ENCODE data around the gene NRXN3.

GRCh38 chr14:78356391-78356790 lies 186.2 kb downstream of the NRXN3 start:
- TF ChIP-seq CTCF (IDR thresholded peaks at IDR 0.05) (no peak), POLR2A (IDR thresholded peaks at IDR 0.05) (no peak), POLR2AphosphoS5 (IDR thresholded peaks at IDR 0.05) (no peak), EP300 (IDR thresholded peaks at IDR 0.05) (no peak)

Measured in stomach (tissue), 4 donors.